K562 treated with DMSO at 1 percent for 48 hours (cell line): ENCODE measurements around the gene EEF1G. TPM values are rescaled to one million over a fixed set of nuclear protein-coding genes. Genes with fewer than 3 reads are reported as not detected.

Experiments
- total RNA-seq: library from RNA; unstranded; fragments of 300-600 nt; gene quantifications from 2 replicates; pipeline ENCODE4 v1.2.3, GENCODE V29; 2022; ENCODE audit warnings: low replicate concordance; ENCODE audit errors: extremely low read depth

The EEF1G gene
- total RNA-seq, result 2,176 and 4,535 TPM in 2 replicates

GRCh38 chr11:62573592-62574362 lies at the start of gene EEF1G:
EEF1G (minus strand) TSS chr11:62573891; CDS start chr11:62573842, 49 bp downstream.

GRCh38 chr11:62621567-62622470 lies 48.1 kb upstream of the EEF1G start, which contains the start of gene B3GAT3:
B3GAT3 (minus strand) TSS chr11:62621986; CDS start chr11:62621947, 39 bp downstream.

GRCh38 chr11:62612366-62613290 lies 38.9 kb upstream of the EEF1G start, which contains the start of the genes EML3 and ROM1:
EML3 (minus strand) TSS chr11:62612775; CDS start chr11:62612457, 318 bp downstream.
ROM1 (plus strand) TSS chr11:62613257; CDS start chr11:62613282, 25 bp downstream.

GRCh38 chr11:62601372-62602140 lies 27.9 kb upstream of the EEF1G start, which contains the start of gene MTA2:
MTA2 (minus strand) TSS chr11:62601865; CDS start chr11:62601450, 415 bp downstream.

GRCh38 chr11:62591448-62592145 lies 17.9 kb upstream of the EEF1G start, which contains the start of gene TUT1:
TUT1 (minus strand) TSS chr11:62591523; CDS start chr11:62591485, 38 bp downstream.

GRCh38 chr11:62546244-62546928 lies 27.3 kb downstream of the EEF1G start, which contains the start of gene AHNAK:
AHNAK (minus strand) TSS chr11:62546806; CDS start chr11:62536098, 10,708 bp downstream.

Other genes starting within 250 kb of the EEF1G start
- gene ASRGL1, start 236.4 kb downstream of the EEF1G start, total RNA-seq, result not detected in 2 replicates
- not detected in 2 replicates for gene SCGB1A1, start 154.9 kb downstream of the EEF1G start, total RNA-seq
- gene AHNAK, start 27.1 kb downstream of the EEF1G start, total RNA-seq, result not detected in 2 replicates
- gene TUT1, start 17.6 kb upstream of the EEF1G start, total RNA-seq, result not detected in 2 replicates
- gene MTA2, start 28.0 kb upstream of the EEF1G start, total RNA-seq, result not detected in 2 replicates
- not detected in 2 replicates for gene EML3, start 38.9 kb upstream of the EEF1G start, total RNA-seq
- gene ROM1, start 39.4 kb upstream of the EEF1G start, total RNA-seq, result not detected in 2 replicates
- not detected in 2 replicates for gene B3GAT3, start 48.1 kb upstream of the EEF1G start, total RNA-seq
- 252 TPM in 1 of 2 replicates, not detected in the other for gene GANAB, start 72.7 kb upstream of the EEF1G start, total RNA-seq
- gene INTS5, start 79.4 kb upstream of the EEF1G start, total RNA-seq, result not detected in 2 replicates
- gene C11orf98, start 91.3 kb upstream of the EEF1G start, total RNA-seq, result not detected in 2 replicates
- gene CSKMT, start 91.4 kb upstream of the EEF1G start, total RNA-seq, result not detected in 2 replicates
- gene UQCC3, start 97.8 kb upstream of the EEF1G start, total RNA-seq, result not detected in 2 replicates
- gene LBHD1, start 98.4 kb upstream of the EEF1G start, total RNA-seq, result not detected in 2 replicates
- 582 TPM in 1 of 2 replicates, not detected in the other for gene UBXN1, start 105.2 kb upstream of the EEF1G start, total RNA-seq
- gene LRRN4CL, start 115.6 kb upstream of the EEF1G start, total RNA-seq, result not detected in 2 replicates
- not detected in 2 replicates for gene BSCL2, start 133.5 kb upstream of the EEF1G start, total RNA-seq
- not detected in 2 replicates for gene GNG3, start 133.8 kb upstream of the EEF1G start, total RNA-seq
- gene HNRNPUL2, start 153.6 kb upstream of the EEF1G start, total RNA-seq, result not detected in 2 replicates
- gene TTC9C, start 154.6 kb upstream of the EEF1G start, total RNA-seq, result not detected in 2 replicates
- not detected in 2 replicates for gene ZBTB3, start 180.3 kb upstream of the EEF1G start, total RNA-seq
- gene POLR2G, start 187.7 kb upstream of the EEF1G start, total RNA-seq, result not detected in 2 replicates
- not detected in 2 replicates for gene TAF6L, start 197.5 kb upstream of the EEF1G start, total RNA-seq
- gene TMEM179B, start 213.5 kb upstream of the EEF1G start, total RNA-seq, result not detected in 2 replicates
- not detected in 2 replicates for gene TMEM223, start 218.1 kb upstream of the EEF1G start, total RNA-seq
- gene NXF1, start 231.5 kb upstream of the EEF1G start, total RNA-seq, result not detected in 2 replicates